GM13976 (cell line): ENCODE results near the gene TMEM209.

Experiments used
- DNase-seq: peaks from one replicate; pipeline ENCODE4 v3.0.0; 2012; ENCODE audit warnings: low spot score
- in situ Hi-C: fragments of 300-500 bp; cut with MboI; formaldehyde crosslinking; loops from one replicate; pipeline ENCODE4 v1.12.0; 2022; ENCODE audit warnings: low sequenced_read_pairs, mixed read lengths, inconsistent platforms; ENCODE audit not compliant: unreplicated experiment
- TF ChIP-seq, protein P1 (sequence below): IDR thresholded peaks from 2 replicates; pipeline ENCODE4 v1.5.1; 2012; ENCODE audit warnings: borderline replicate concordance, mild to moderate bottlenecking; ENCODE audit not compliant: insufficient read depth; ENCODE audit errors: extremely low read depth, missing control alignments, control extremely low read depth

Gene TMEM209

DNA sequence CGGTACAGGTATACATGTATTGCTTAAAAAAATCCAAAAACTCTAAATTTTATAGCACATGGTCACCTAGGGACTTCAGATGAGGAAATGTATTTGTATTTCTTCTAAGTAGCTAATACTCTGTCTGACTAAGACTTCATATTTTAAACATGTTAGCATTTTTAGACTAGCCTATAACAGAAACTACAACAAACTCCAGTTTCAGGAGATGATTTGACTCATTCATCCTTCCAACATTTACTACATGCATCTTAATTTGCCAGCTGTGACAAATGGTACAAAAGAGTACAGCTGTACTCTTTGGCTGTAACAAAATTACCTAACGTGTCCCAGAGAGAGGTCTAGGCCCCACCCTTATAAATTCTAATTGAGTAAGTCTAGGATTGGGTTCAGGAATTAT is 22.2 kb downstream of the TMEM209 start:
- DNase-seq = peak; percentile 40
- TF ChIP-seq, protein P1, sequence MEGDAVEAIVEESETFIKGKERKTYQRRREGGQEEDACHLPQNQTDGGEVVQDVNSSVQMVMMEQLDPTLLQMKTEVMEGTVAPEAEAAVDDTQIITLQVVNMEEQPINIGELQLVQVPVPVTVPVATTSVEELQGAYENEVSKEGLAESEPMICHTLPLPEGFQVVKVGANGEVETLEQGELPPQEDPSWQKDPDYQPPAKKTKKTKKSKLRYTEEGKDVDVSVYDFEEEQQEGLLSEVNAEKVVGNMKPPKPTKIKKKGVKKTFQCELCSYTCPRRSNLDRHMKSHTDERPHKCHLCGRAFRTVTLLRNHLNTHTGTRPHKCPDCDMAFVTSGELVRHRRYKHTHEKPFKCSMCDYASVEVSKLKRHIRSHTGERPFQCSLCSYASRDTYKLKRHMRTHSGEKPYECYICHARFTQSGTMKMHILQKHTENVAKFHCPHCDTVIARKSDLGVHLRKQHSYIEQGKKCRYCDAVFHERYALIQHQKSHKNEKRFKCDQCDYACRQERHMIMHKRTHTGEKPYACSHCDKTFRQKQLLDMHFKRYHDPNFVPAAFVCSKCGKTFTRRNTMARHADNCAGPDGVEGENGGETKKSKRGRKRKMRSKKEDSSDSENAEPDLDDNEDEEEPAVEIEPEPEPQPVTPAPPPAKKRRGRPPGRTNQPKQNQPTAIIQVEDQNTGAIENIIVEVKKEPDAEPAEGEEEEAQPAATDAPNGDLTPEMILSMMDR = no peak
- in situ Hi-C loops = no loop called here

DNA sequence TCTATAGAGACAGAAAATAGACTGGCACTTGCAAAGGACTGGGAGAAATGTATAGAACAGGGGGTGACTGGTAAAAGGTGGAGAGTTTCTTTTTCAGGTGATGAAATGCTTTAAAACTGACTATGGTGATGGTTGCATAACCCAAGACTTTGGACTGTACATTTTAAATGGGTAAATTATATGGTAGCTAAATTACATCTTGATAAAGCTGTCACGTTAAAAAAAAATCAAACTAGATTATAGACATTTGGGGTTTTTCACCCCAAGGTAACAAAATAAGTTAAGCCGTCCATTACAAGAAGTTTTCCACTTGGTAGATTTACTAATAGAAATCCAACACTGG is 24.0 kb downstream of the TMEM209 start:
- in situ Hi-C loops = no loop called here
- DNase-seq = no peak
- TF ChIP-seq, protein P1 = no peak

DNA sequence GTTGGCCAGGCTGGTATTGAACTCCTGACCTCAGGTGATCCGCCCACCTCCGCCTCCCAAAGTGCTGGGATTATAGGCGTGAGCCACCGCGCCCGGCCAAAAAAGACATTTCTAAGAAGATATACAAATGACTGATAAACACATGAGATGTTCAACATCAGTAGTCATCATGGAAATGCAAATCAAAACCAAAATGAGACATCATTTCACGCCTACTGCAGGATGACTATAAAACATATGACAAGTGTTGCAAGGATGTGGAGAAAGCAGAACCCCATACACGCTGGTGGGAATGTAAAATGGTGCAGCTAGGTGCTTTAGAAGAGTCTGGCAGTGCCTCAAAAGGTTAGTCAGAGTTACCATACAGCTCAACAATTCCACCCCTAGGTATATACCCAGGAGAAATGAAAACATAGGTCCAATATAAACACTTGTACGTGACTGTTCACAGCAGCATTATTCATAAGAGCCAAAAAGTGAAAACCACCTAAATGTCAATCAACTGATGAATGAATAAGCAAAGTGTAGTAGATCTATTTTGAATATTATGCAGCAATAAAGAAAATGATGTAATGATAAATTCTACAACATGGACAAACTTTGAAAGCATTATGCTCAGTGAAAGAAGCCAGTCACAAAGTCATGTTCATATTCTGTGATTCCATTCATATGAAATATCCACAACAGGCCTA is 24.5 kb downstream of the TMEM209 start:
- TF ChIP-seq, protein P1 = no peak
- in situ Hi-C loops = no loop called here
- DNase-seq = no peak

DNA sequence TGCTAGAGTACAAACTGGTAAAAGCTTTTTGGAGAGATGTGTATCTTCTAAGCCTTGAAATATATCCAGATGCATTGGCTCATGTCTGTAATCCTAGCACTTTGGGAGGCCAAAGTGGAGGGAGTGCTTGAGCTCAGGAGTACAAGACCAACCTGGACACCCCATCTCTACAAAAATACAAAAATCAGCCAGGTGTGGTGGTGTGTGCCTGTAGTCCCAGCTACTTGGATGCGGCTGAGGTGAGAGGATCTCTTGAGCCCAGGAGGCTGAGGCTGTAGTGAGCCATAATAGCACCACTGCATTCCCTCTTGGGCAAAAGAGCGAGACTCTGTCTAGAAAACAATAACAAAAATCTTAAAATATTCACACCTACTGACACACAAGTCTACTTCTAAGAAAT is 25.6 kb downstream of the TMEM209 start:
- in situ Hi-C loops = no loop called here
- no peak for DNase-seq
- TF ChIP-seq, protein P1 = no peak

DNA sequence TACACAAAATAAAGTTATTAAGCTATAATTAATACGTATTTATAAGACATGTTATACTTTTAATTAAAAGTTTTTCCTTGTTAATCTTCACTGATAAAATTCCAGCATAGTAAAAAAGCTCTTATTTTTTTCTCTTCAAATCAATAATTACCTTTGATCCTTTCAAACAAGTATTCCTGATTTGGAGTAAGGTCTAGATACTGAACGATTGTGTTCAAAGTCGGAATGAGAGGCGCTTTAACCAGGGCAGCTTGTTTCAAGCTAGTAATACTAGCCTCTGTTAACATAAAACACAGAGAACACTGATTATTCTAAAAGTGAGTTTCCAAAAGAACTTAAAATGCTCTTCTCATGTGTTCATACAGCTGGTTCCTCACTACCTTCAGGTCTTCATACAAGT is 27.0 kb downstream of the TMEM209 start:
- in situ Hi-C loops = no loop called here
- TF ChIP-seq, protein P1 = no peak
- DNase-seq = no peak

DNA sequence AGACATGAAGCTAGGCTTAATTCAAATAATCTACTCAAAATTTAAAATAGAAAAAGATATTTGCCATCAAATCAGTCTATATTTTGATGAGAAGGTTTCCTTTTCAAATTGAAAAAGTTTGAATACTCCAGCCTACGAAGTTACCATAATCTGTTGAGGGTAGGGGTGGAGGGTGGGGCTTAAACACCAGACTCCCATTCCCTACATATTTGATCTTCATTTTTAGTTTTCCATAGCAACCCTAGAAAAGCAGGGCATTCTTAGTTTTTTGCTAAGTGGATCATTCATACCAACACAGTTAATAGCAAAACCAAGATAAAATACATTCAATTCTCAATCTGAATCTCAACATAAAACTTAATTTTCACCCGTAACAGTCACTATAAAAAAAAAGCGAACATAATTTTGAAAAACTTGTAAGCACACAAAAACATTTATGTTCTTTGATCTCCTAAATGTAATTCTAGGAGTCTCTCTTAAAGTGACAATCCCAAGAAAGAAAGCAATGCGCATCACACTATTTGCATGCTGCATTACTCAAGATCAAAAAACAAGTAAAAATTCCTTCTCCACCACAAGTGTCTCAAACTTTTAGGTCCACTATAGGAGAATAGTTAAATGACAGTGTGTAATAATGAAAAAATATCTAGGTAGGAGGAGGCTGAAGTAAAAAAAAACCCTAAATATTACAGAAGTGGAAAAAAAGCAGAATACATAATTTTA is 30.8 kb downstream of the TMEM209 start:
- no peak for DNase-seq
- TF ChIP-seq, protein P1 = no peak
- in situ Hi-C loops = no loop called here
